Calu3 (cell line): ENCODE data around the gene FOXE1. TPM values are rescaled to one million over a fixed set of nuclear protein-coding genes. Genes with fewer than 3 reads are reported as not detected.

Experiments
- BruUV-seq: library from RNA; stranded (reverse); fragments of 400-500 nt; replicated peaks from 2 replicates; lab custom pipeline; 2021; lab: Mats Ljungman, UMichigan
- CTCF ChIA-PET: fragments of 300-600 bp; sonication (Branson Sonifier 250); formaldehyde crosslinking; loops from one replicate; lab custom pipeline; 2022; ENCODE audit warnings: antibody characterized with exemption; lab: Charles Lee
- DNase-seq: peaks from one replicate; pipeline ENCODE4 v3.0.0; 2022
- H3K27ac Mint-ChIP-seq: one replicate; pipeline ENCODE4 v1.8.0; 2022; ENCODE audit warnings: mixed read lengths; ENCODE audit not compliant: unreplicated experiment
- H3K27me3 Mint-ChIP-seq: one replicate; pipeline ENCODE4 v1.8.0; 2022; ENCODE audit warnings: mixed read lengths; ENCODE audit not compliant: unreplicated experiment
- H3K36me3 Mint-ChIP-seq: one replicate; pipeline ENCODE4 v1.8.0; 2022; ENCODE audit warnings: mild to moderate bottlenecking, moderate library complexity, mixed read lengths; ENCODE audit not compliant: insufficient read depth, unreplicated experiment
- H3K4me1 Mint-ChIP-seq: one replicate; pipeline ENCODE4 v1.8.0; 2022; ENCODE audit warnings: mild to moderate bottlenecking, low read depth, mixed read lengths; ENCODE audit not compliant: unreplicated experiment
- H3K4me3 Mint-ChIP-seq: one replicate; pipeline ENCODE4 v1.8.0; 2022; ENCODE audit warnings: mild to moderate bottlenecking, low read depth, moderate library complexity, mixed read lengths; ENCODE audit not compliant: unreplicated experiment
- H3K9me3 Mint-ChIP-seq: one replicate; pipeline ENCODE4 v1.8.0; 2022; ENCODE audit warnings: low read depth, mixed read lengths; ENCODE audit not compliant: unreplicated experiment
- intact Hi-C: fragments of 100-400 bp; cut with micrococcal nuclease; formaldehyde crosslinking; loops from one replicate; pipeline ENCODE4 v1.10.0; 2022; ENCODE audit not compliant: unreplicated experiment
- total RNA-seq: library from RNA; stranded (reverse); gene quantifications from 2 replicates; pipeline ENCODE4 v1.2.3, GENCODE V29; 2022
- TF ChIP-seq, protein P1 (sequence below): fragments of 200-600 bp; IDR thresholded peaks from one replicate; pipeline ENCODE4 v1.8.0; 2022; ENCODE audit warnings: antibody characterized with exemption; ENCODE audit not compliant: unreplicated experiment

The FOXE1 gene
- total RNA-seq, 1 experiment from 2014 or later, result 9.1 TPM

DNA sequence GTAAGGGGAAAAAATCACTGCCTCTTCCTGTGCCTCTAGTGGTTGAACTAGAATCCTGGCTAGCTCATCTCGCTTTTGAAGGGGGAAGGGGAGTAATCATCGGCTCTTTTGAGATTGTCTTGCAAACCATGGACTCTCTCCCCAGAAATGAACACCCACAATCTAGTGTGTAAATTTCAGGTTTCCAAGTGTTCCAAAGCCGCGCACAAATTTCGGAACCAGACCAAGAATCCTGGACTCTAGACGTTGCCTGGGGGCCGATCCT is 4.9 kb upstream of the FOXE1 start:
- intact Hi-C loops, result no loop called here
- Mint-ChIP-seq H3K9me3 (no peaks in the 10 kb centered on the region), H3K36me3 (peaks cover 13% of the 10 kb centered on the region), H3K27ac (no peak overlapping the region), H3K27me3 (no peaks in the 10 kb centered on the region), H3K4me1 (no peaks in the 10 kb centered on the region), H3K4me3 (no peak overlapping the region)
- TF ChIP-seq, protein P1, sequence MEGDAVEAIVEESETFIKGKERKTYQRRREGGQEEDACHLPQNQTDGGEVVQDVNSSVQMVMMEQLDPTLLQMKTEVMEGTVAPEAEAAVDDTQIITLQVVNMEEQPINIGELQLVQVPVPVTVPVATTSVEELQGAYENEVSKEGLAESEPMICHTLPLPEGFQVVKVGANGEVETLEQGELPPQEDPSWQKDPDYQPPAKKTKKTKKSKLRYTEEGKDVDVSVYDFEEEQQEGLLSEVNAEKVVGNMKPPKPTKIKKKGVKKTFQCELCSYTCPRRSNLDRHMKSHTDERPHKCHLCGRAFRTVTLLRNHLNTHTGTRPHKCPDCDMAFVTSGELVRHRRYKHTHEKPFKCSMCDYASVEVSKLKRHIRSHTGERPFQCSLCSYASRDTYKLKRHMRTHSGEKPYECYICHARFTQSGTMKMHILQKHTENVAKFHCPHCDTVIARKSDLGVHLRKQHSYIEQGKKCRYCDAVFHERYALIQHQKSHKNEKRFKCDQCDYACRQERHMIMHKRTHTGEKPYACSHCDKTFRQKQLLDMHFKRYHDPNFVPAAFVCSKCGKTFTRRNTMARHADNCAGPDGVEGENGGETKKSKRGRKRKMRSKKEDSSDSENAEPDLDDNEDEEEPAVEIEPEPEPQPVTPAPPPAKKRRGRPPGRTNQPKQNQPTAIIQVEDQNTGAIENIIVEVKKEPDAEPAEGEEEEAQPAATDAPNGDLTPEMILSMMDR, result no peak
- no peak for DNase-seq
- CTCF ChIA-PET, result no interaction called here
- BruUV-seq, result no TSS peak

DNA sequence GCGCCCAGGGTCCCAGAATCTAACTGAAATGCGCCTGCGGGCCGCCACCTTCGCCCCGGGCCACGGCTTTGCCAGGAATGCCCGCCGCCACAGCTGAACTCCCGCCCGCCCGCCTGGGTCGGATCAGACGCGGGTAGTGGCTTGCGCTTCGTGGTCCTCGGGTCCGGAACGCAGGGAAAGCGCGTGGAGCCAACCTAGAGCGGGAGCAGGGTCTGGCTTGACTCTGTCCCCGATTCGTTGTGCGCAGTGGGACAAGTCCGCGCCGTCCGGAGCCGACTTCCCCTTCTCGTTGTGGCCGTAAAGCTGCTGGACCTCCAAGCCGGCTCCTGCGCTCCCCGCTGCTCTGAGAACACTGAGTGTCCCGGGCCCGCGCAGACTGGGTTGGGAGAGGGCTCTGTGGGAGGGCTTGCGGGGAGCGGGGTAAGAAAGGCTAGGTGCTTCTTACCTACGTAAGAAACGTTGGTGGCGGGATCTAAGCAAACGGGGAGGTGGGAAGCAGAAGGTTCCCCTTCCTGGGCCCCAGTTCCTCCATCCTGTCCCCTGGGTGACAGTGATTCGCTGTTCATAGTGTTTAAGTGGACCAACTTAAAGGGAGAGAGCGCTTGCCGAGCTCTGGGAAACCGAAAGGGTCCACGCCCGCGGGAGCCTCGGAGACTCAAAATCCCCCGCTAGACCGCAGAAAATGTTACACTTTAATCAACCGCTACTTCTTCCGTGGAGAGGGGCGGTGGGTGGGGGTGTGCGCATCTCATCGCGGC is 4.4 kb upstream of the FOXE1 start:
- CTCF ChIA-PET, result no interaction called here
- DNase-seq, result no peak
- intact Hi-C loops, result no loop called here
- no TSS peak for BruUV-seq
- TF ChIP-seq, protein P1, result no peak
- Mint-ChIP-seq H3K36me3 (peaks cover 18% of the 10 kb centered on the region), H3K4me3 (no peak overlapping the region), H3K27me3 (no peaks in the 10 kb centered on the region), H3K9me3 (no peaks in the 10 kb centered on the region), H3K4me1 (no peaks in the 10 kb centered on the region), H3K27ac (no peak overlapping the region)

DNA sequence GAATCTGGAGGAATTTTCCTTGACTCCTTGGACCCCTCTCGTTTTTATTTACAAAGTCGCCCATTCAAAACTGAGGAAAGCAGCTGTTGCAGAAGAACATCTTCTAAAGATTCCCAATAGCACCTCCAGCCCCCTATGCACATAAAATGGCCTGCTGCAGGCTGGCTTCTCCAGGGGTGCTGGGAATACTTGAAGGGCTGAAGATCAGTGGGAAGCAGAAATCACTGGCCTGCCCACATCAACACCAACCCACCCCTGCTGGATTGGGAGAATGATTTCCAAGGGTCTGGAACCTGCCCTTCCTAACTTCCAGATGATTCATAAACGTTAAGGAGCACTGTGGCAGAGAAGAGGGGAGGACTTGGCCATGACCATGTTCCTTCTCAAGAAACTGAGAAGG is 3.0 kb upstream of the FOXE1 start:
- no peak for DNase-seq
- Mint-ChIP-seq H3K4me1 (no peaks in the 10 kb centered on the region), H3K4me3 (no peak overlapping the region), H3K36me3 (peaks cover 25% of the 10 kb centered on the region), H3K9me3 (no peaks in the 10 kb centered on the region), H3K27me3 (no peaks in the 10 kb centered on the region), H3K27ac (no peak overlapping the region)
- TF ChIP-seq, protein P1, result no peak
- CTCF ChIA-PET, result no interaction called here
- intact Hi-C loops, result loop anchor here (5.0 kb wide), 1 partner anchor 138 kb away; no protein-coding TSS in a partner anchor
- no TSS peak for BruUV-seq

DNA sequence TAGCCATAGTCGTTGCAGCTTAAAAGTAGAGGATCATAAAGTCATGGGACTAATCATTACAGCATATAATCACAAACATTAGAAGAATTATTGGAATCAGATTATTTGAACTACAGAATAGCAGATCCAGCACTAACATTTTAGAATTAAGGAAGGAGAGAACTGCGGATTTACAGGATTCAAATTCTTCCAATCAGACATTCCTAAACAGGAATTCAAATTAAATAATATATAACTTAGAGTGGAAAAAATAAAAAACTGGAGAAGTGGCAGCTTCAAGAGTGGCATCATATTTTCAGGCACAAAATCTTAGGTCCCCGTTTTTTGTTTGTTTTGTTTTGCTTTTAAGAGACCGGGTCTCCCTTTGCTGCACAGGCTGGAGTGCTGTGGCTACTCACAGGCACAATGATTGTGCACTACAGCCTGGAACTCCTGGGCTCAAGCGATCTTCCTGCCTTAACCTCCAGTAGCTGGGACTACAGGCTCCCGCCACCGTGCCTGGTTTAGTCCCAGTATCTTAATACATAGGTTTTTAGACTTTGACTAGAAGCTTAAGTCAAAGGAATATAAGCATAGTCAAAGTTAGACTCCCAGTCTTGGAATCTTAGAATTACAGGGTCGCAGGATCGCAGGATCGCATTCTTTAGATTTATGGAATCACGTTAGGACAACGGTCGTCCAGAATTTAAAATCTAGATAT is 2.1 kb upstream of the FOXE1 start:
- intact Hi-C loops, result loop anchor here (5.0 kb wide), 1 partner anchor 139 kb away; no protein-coding TSS in a partner anchor
- TF ChIP-seq, protein P1, result no peak
- Mint-ChIP-seq H3K27ac (no peak overlapping the region), H3K36me3 (peaks cover 25% of the 10 kb centered on the region), H3K4me3 (no peak overlapping the region), H3K4me1 (no peaks in the 10 kb centered on the region), H3K9me3 (no peaks in the 10 kb centered on the region), H3K27me3 (no peaks in the 10 kb centered on the region)
- DNase-seq, result no peak
- CTCF ChIA-PET, result no interaction called here
- TSS peak; percentile 13 for BruUV-seq
